MM.1S (cell line): ENCODE data around the gene SLC29A3.

Experiments
- DNase-seq: peaks from one replicate; pipeline ENCODE4 v3.0.0-alpha.2; 2015
- H2AFZ ChIP-seq: fragments of 300-600 bp; sonication (generic); 2 replicates; pipeline ENCODE4 v1.6.0; 2016; ENCODE audit warnings: antibody characterized with exemption, low read length
- H3F3A ChIP-seq: fragments of 300-600 bp; sonication (generic); 2 replicates; pipeline ENCODE4 v1.6.1; 2016; ENCODE audit warnings: mild to moderate bottlenecking, antibody characterized with exemption, low read length, moderate library complexity, mixed read lengths; ENCODE audit not compliant: insufficient read depth
- H3K27ac ChIP-seq: fragments of 300-600 bp; sonication (generic); 2 replicates; pipeline ENCODE4 v1.5.1; 2016; ENCODE audit warnings: mild to moderate bottlenecking, low read length
- H3K27me3 ChIP-seq: fragments of 300-600 bp; sonication (generic); replicated peaks from 2 replicates; pipeline ENCODE4 v1.6.0; 2016; ENCODE audit warnings: low read length; ENCODE audit not compliant: insufficient read depth
- H3K36me3 ChIP-seq: fragments of 300-600 bp; sonication (generic); replicated peaks from 2 replicates; pipeline ENCODE4 v1.6.1; 2016; ENCODE audit warnings: mild to moderate bottlenecking, low read length, mixed read lengths; ENCODE audit not compliant: insufficient read depth
- H3K4me1 ChIP-seq: fragments of 300-600 bp; sonication (generic); 2 replicates; pipeline ENCODE4 v1.6.1; 2016; ENCODE audit warnings: low read length, mixed read lengths
- H3K4me2 ChIP-seq: fragments of 300-600 bp; sonication (generic); 2 replicates; pipeline ENCODE4 v1.6.0; 2016; ENCODE audit warnings: low read depth, low read length
- H3K4me3 ChIP-seq: fragments of 300-600 bp; sonication (generic); 2 replicates; pipeline ENCODE4 v1.5.1; 2016; ENCODE audit warnings: low read length, mixed read lengths
- H3K79me2 ChIP-seq: fragments of 300-600 bp; sonication (generic); 2 replicates; pipeline ENCODE4 v1.6.1; 2016; ENCODE audit warnings: mixed run types, low read length, mixed read lengths
- H3K9ac ChIP-seq: fragments of 300-600 bp; sonication (generic); 2 replicates; pipeline ENCODE4 v1.6.1; 2016; ENCODE audit warnings: low read length, mixed read lengths
- H3K9me2 ChIP-seq: fragments of 300-600 bp; sonication (generic); replicated peaks from 2 replicates; pipeline ENCODE4 v1.6.1; 2016; ENCODE audit warnings: mild to moderate bottlenecking, low read length, mixed read lengths; ENCODE audit not compliant: insufficient read depth
- H3K9me3 ChIP-seq: fragments of 300-600 bp; sonication (generic); replicated peaks from 2 replicates; pipeline ENCODE4 v1.6.1; 2016; ENCODE audit warnings: mild to moderate bottlenecking, low read length, mixed read lengths; ENCODE audit not compliant: insufficient read depth
- H4K20me1 ChIP-seq: fragments of 300-600 bp; sonication (generic); 2 replicates; pipeline ENCODE4 v1.6.1; 2016; ENCODE audit warnings: mild to moderate bottlenecking, low read length, moderate library complexity, mixed read lengths; ENCODE audit not compliant: insufficient read depth
- CTCF ChIP-seq: fragments of 300-600 bp; sonication (generic); IDR thresholded peaks from 2 replicates; pipeline ENCODE4 v1.5.1; 2016; ENCODE audit warnings: antibody characterized with exemption, low read length, mixed read lengths
- EZH2 ChIP-seq: fragments of 300-600 bp; sonication (generic); optimal IDR thresholded peaks from 2 replicates; pipeline ENCODE3; 2017; ENCODE audit warnings: low read depth, mild to moderate bottlenecking, antibody characterized with exemption, low read length, mixed read lengths
- EZH2phosphoT487 ChIP-seq: fragments of 300-600 bp; sonication (generic); IDR thresholded peaks from 2 replicates; pipeline ENCODE4 v1.6.1; 2018; ENCODE audit warnings: antibody characterized with exemption, low read length

The SLC29A3 gene

GRCh38 chr10:71326464-71326881 is 7.4 kb downstream of the SLC29A3 start:
- no peak overlapping the region for H2AFZ ChIP-seq
- no peaks in the 10 kb centered on the region for H3K79me2 ChIP-seq
- H3K36me3 ChIP-seq = no peaks in the 10 kb centered on the region
- H3K9me3 ChIP-seq = no peaks in the 10 kb centered on the region
- no peak overlapping the region for H3K4me2 ChIP-seq
- no peak for DNase-seq
- no peaks in the 10 kb centered on the region for H3K27me3 ChIP-seq
- no peaks in the 10 kb centered on the region for H4K20me1 ChIP-seq
- H3K27ac ChIP-seq = no peak overlapping the region
- H3F3A ChIP-seq = no peaks in the 10 kb centered on the region
- no peaks in the 10 kb centered on the region for H3K4me1 ChIP-seq
- H3K9me2 ChIP-seq = no peaks in the 10 kb centered on the region
- no peak overlapping the region for H3K4me3 ChIP-seq
- TF ChIP-seq CTCF = no peak
- no peak for TF ChIP-seq EZH2phosphoT487
- TF ChIP-seq EZH2 = no peak
- no peak overlapping the region for H3K9ac ChIP-seq

GRCh38 chr10:71330789-71331404 is 11.8 kb downstream of the SLC29A3 start:
- TF ChIP-seq EZH2phosphoT487 (no peak), CTCF (no peak), EZH2 (no peak)
- Histone ChIP-seq H3K27me3 (no peaks in the 10 kb centered on the region), H3K27ac (no peak overlapping the region), H3K36me3 (no peaks in the 10 kb centered on the region), H3F3A (no peaks in the 10 kb centered on the region), H2AFZ (no peak overlapping the region), H3K4me2 (no peak overlapping the region), H3K79me2 (no peaks in the 10 kb centered on the region), H3K4me1 (no peaks in the 10 kb centered on the region), H4K20me1 (no peaks in the 10 kb centered on the region), H3K9ac (no peak overlapping the region), H3K4me3 (no peak overlapping the region), H3K9me2 (no peaks in the 10 kb centered on the region), H3K9me3 (no peaks in the 10 kb centered on the region)
- DNase-seq = no peak

- Histone ChIP-seq H3K9me3 (no peaks in the 10 kb centered on the region), H3K27me3 (no peaks in the 10 kb centered on the region), H3K4me2 (no peak overlapping the region), H3K9ac (no peak overlapping the region), H4K20me1 (no peaks in the 10 kb centered on the region), H2AFZ (no peak overlapping the region), H3K9me2 (no peaks in the 10 kb centered on the region), H3K4me1 (no peaks in the 10 kb centered on the region), H3K36me3 (no peaks in the 10 kb centered on the region), H3K4me3 (no peak overlapping the region), H3K79me2 (no peaks in the 10 kb centered on the region), H3K27ac (no peak overlapping the region), H3F3A (no peaks in the 10 kb centered on the region)
- no peak for TF ChIP-seq EZH2
- TF ChIP-seq CTCF = no peak
- TF ChIP-seq EZH2phosphoT487 = no peak
- DNase-seq = no peak
Observed at GRCh38 chr10:71331736-71332135, 12.7 kb downstream of the SLC29A3 start.
